ENCODE measurements around the gene SMYD5. TPM values are rescaled to one million over a fixed set of nuclear protein-coding genes. Genes with fewer than 3 reads are reported as not detected.

The SMYD5 gene
- total RNA-seq, 1 experiment from 2014 or later: 49.4 TPM

- Histone ChIP-seq H3K4me2 (ENCODE audit: low read length) (no peak overlapping the region), H3F3A (ENCODE audit: low read length, unreplicated experiment) (no peaks in the 10 kb centered on the region), H3K4me1 (ENCODE audit: insufficient read depth, low read length) (no peaks in the 10 kb centered on the region), H3K27me3 (ENCODE audit: low read length) (no peaks in the 10 kb centered on the region), H2AFZ (ENCODE audit: low read length) (no peak overlapping the region), H3K9me2 (replicated peaks; ENCODE audit: low read length) (no peaks in the 10 kb centered on the region), H3K36me3 (ENCODE audit: low read depth, low read length) (peaks cover 55% of the 10 kb centered on the region), H3K27ac (ENCODE audit: low read length) (no peak overlapping the region), H4K20me1 (ENCODE audit: low read length) (peaks cover 10% of the 10 kb centered on the region), H3K4me3 (ENCODE audit: low read length) (no peak overlapping the region), H3K9me3 (ENCODE audit: low read length) (no peaks in the 10 kb centered on the region), H3K9ac (ENCODE audit: low read length) (no peak overlapping the region), H3K79me2 (ENCODE audit: low read length) (peaks cover 4% of the 10 kb centered on the region; the same call in 1 of the 2 replicates)
- ChIA-PET POLR2A (ENCODE audit: unreplicated experiment) (no interaction called here), CTCF (no interaction called here)
- no peak for TF ChIP-seq EZH2 (IDR thresholded peaks at IDR 0.05; ENCODE audit: low read length, unreplicated experiment)
- no peak for TF ChIP-seq EZH2phosphoT487 (IDR thresholded peaks at IDR 0.05; ENCODE audit: borderline replicate concordance, low read length)
- no peak for TF ChIP-seq CTCF (conservative IDR thresholded peaks at IDR 0.05; ENCODE audit: low read depth, low read length)
- no TSS peak for BruUV-seq (replicated peaks)
- intact Hi-C loops (cut with micrococcal nuclease): no loop called here
- no peak for ATAC-seq
- DNase-seq: no peak
These were observed 37.1 kb downstream of the SMYD5 start for GRCh38 chr2:73250872-73251846.

GRCh38 chr2:73252238-73253027 lies 38.4 kb downstream of the SMYD5 start:
- Histone ChIP-seq H3K36me3 (ENCODE audit: low read depth, low read length) (peaks cover 44% of the 10 kb centered on the region), H3K4me3 (ENCODE audit: low read length) (no peak overlapping the region), H3K9me2 (replicated peaks; ENCODE audit: low read length) (no peaks in the 10 kb centered on the region), H2AFZ (ENCODE audit: low read length) (no peak overlapping the region), H4K20me1 (ENCODE audit: low read length) (0 out of 2 replicates have a peak, but pooled peaks cover 4% of the 10 kb centered on the region), H3K79me2 (ENCODE audit: low read length) (no peaks in the 10 kb centered on the region), H3K27me3 (ENCODE audit: low read length) (no peaks in the 10 kb centered on the region), H3F3A (ENCODE audit: low read length, unreplicated experiment) (no peaks in the 10 kb centered on the region), H3K9me3 (ENCODE audit: low read length) (no peaks in the 10 kb centered on the region), H3K27ac (ENCODE audit: low read length) (no peak overlapping the region), H3K4me1 (ENCODE audit: insufficient read depth, low read length) (no peaks in the 10 kb centered on the region), H3K9ac (ENCODE audit: low read length) (no peak overlapping the region), H3K4me2 (ENCODE audit: low read length) (no peak overlapping the region)
- BruUV-seq (replicated peaks): no TSS peak
- no peak for ATAC-seq
- ChIA-PET CTCF (no interaction called here), POLR2A (ENCODE audit: unreplicated experiment) (no interaction called here)
- DNase-seq: no peak
- TF ChIP-seq EZH2 (IDR thresholded peaks at IDR 0.05; ENCODE audit: low read length, unreplicated experiment): no peak
- no peak for TF ChIP-seq EZH2phosphoT487 (IDR thresholded peaks at IDR 0.05; ENCODE audit: borderline replicate concordance, low read length)
- TF ChIP-seq CTCF (conservative IDR thresholded peaks at IDR 0.05; ENCODE audit: low read depth, low read length): no peak
- intact Hi-C loops (cut with micrococcal nuclease): no loop called here
